Measurements from ENCODE around the gene EPN2. TPM values are rescaled to one million over a fixed set of nuclear protein-coding genes. Genes with fewer than 3 reads are reported as not detected.

EPN2 gene
- total RNA-seq, 4 donors from 2014 or later: 21.8 to 32.3 (median 24.7) TPM

- 75 to 87% methylated on average over 8 of the region's 8 CpGs for WGBS, 2 donors
- Histone ChIP-seq H3K4me1 (peaks cover 29 to 47% of the 10 kb centered on the region in 2 donors), H3K36me3 (no peaks in the 10 kb centered on the region), H3K4me3 (replicated peaks in 1 of 3) (no peak overlapping the region), H3K27ac (no peak overlapping the region), H3K9me3 (no peaks in the 10 kb centered on the region), H3K27me3 (no peaks in the 10 kb centered on the region)
- intact Hi-C loops (cut with DNase I): no loop called here
- no peak for DNase-seq
- TF ChIP-seq POLR2A (IDR thresholded peaks at IDR 0.05): no peak
- no peak for TF ChIP-seq CTCF (IDR thresholded peaks at IDR 0.05)
These were observed 58.4 kb downstream of the EPN2 start for GRCh38 chr17:19295473-19296135.

GRCh38 chr17:19296786-19297778, 59.9 kb downstream of the EPN2 start:
- intact Hi-C loops (cut with DNase I): no loop called here
- Histone ChIP-seq H3K4me3 (replicated peaks in 1 of 3) (no peak overlapping the region), H3K4me1 (peaks cover 32 to 47% of the 10 kb centered on the region in 2 donors), H3K27ac (no peak overlapping the region), H3K9me3 (no peaks in the 10 kb centered on the region), H3K36me3 (no peaks in the 10 kb centered on the region), H3K27me3 (no peaks in the 10 kb centered on the region)
- TF ChIP-seq CTCF (IDR thresholded peaks at IDR 0.05): no peak
- no peak for DNase-seq
- WGBS, 2 donors: 83 to 84% methylated on average over 11 of the region's 11 CpGs

GRCh38 chr17:19298569-19299213, 61.5 kb downstream of the EPN2 start:
- no peaks in the 10 kb centered on the region for H3K27me3 ChIP-seq
- intact Hi-C loops (cut with DNase I): no loop called here
- no peaks in the 10 kb centered on the region for H3K9me3 ChIP-seq
- WGBS, 2 donors: 64 to 69% methylated on average over 6 of the region's 6 CpGs
- no peak for DNase-seq
- TF ChIP-seq POLR2A (IDR thresholded peaks at IDR 0.05): no peak
- TF ChIP-seq CTCF (IDR thresholded peaks at IDR 0.05): no peak
- H3K4me3 ChIP-seq (replicated peaks in 1 of 3): no peak overlapping the region
- no peaks in the 10 kb centered on the region for H3K36me3 ChIP-seq
- peaks cover 33 to 58% of the 10 kb centered on the region in 2 donors for H3K4me1 ChIP-seq
- peak overlapping the region in 2 of 3 donors; percentile 3 to 69 for H3K27ac ChIP-seq

GRCh38 chr17:19299214-19299747, 62.1 kb downstream of the EPN2 start:
- peaks cover 33 to 62% of the 10 kb centered on the region in 2 donors for H3K4me1 ChIP-seq
- no peak for DNase-seq
- peak overlapping the region in 1 of 3 donors; percentile 69 for H3K27ac ChIP-seq
- 65 to 68% methylated on average over 4 of the region's 4 CpGs for WGBS, 2 donors
- H3K4me3 ChIP-seq (replicated peaks in 1 of 3): no peak overlapping the region
- no peaks in the 10 kb centered on the region for H3K36me3 ChIP-seq
- TF ChIP-seq CTCF (IDR thresholded peaks at IDR 0.05) (no peak), POLR2A (IDR thresholded peaks at IDR 0.05) (no peak)
- intact Hi-C loops (cut with DNase I): no loop called here
- H3K27me3 ChIP-seq: no peaks in the 10 kb centered on the region
- H3K9me3 ChIP-seq: no peaks in the 10 kb centered on the region

Measured in thyroid gland (tissue), 4 donors.